ENCODE data around the gene CGB2.
"Not testable (repeated sequence)": the region's sequence is repeated elsewhere in the genome, so short reads cannot be mapped to it uniquely, and the experiment has no call there.

The CGB2 gene

GRCh38 chr19:49036815-49037214 is 5.1 kb downstream of the CGB2 start, which contains the start of gene CGB1:
Gene CGB1, minus strand, starts transcription at chr19:49036895. Its CDS starts 184 bp downstream, at chr19:49036711.
- TF ChIP-seq, protein P1, sequence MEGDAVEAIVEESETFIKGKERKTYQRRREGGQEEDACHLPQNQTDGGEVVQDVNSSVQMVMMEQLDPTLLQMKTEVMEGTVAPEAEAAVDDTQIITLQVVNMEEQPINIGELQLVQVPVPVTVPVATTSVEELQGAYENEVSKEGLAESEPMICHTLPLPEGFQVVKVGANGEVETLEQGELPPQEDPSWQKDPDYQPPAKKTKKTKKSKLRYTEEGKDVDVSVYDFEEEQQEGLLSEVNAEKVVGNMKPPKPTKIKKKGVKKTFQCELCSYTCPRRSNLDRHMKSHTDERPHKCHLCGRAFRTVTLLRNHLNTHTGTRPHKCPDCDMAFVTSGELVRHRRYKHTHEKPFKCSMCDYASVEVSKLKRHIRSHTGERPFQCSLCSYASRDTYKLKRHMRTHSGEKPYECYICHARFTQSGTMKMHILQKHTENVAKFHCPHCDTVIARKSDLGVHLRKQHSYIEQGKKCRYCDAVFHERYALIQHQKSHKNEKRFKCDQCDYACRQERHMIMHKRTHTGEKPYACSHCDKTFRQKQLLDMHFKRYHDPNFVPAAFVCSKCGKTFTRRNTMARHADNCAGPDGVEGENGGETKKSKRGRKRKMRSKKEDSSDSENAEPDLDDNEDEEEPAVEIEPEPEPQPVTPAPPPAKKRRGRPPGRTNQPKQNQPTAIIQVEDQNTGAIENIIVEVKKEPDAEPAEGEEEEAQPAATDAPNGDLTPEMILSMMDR (IDR thresholded peaks at IDR 0.05; ENCODE audit: insufficient read depth, low read length, poor library complexity, severe bottlenecking) = peak; percentile 53
- H3K36me3 ChIP-seq (ENCODE audit: control insufficient read depth, insufficient read depth, low read length); H3K27me3 ChIP-seq (replicated peaks; ENCODE audit: control insufficient read depth, insufficient read depth, low read length); DNase-seq (ENCODE audit: extremely low read depth, insufficient read length); H3K4me3 ChIP-seq (replicated peaks; ENCODE audit: low read depth, low read length): not testable (repeated sequence)

- H3K4me3 ChIP-seq (replicated peaks; ENCODE audit: low read depth, low read length); H3K36me3 ChIP-seq (ENCODE audit: control insufficient read depth, insufficient read depth, low read length); H3K27me3 ChIP-seq (replicated peaks; ENCODE audit: control insufficient read depth, insufficient read depth, low read length); DNase-seq (ENCODE audit: extremely low read depth, insufficient read length): not testable (repeated sequence)
These were observed 6.4 kb downstream of the CGB2 start for GRCh38 chr19:49038111-49038510.

GRCh38 chr19:49038557-49039276 is 7.0 kb downstream of the CGB2 start:
- H3K4me3 ChIP-seq (replicated peaks; ENCODE audit: low read depth, low read length); H3K36me3 ChIP-seq (ENCODE audit: control insufficient read depth, insufficient read depth, low read length); DNase-seq (ENCODE audit: extremely low read depth, insufficient read length); H3K27me3 ChIP-seq (replicated peaks; ENCODE audit: control insufficient read depth, insufficient read depth, low read length): not testable (repeated sequence)

DNA sequence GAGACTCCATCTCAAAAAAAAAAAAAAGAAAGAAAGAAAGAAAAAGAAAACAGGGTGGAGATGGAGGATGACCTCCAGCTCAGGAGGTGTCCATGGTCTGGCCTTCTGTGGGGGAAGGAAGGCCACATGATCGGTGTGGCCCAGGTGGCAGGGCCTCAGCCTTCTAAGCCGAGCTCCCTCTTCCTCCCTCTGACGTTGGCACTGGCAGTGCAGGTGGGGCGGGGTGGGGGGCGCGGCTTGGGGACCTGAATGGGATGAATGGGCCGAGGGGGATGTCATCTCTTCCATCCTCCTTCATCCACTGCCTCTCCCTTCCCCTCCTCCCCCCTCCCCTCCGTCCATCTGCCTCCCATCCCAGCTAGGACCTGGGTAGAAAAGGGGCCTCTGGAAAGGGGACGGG is 8.0 kb downstream of the CGB2 start:
- not testable (repeated sequence) for H3K36me3 ChIP-seq (ENCODE audit: control insufficient read depth, insufficient read depth, low read length); H3K27me3 ChIP-seq (replicated peaks; ENCODE audit: control insufficient read depth, insufficient read depth, low read length); H3K4me3 ChIP-seq (replicated peaks; ENCODE audit: low read depth, low read length); DNase-seq (ENCODE audit: extremely low read depth, insufficient read length)

GRCh38 chr19:49042177-49042576 is 10.5 kb downstream of the CGB2 start:
- H3K4me3 ChIP-seq (replicated peaks; ENCODE audit: low read depth, low read length) = no peak overlapping the region
- no peaks in the 10 kb centered on the region for H3K36me3 ChIP-seq (ENCODE audit: control insufficient read depth, insufficient read depth, low read length)
- DNase-seq (ENCODE audit: extremely low read depth, insufficient read length) = no peak
- TF ChIP-seq, protein P1 (IDR thresholded peaks at IDR 0.05; ENCODE audit: insufficient read depth, low read length, poor library complexity, severe bottlenecking) = no peak
- H3K27me3 ChIP-seq (replicated peaks; ENCODE audit: control insufficient read depth, insufficient read depth, low read length) = no peaks in the 10 kb centered on the region

DNA sequence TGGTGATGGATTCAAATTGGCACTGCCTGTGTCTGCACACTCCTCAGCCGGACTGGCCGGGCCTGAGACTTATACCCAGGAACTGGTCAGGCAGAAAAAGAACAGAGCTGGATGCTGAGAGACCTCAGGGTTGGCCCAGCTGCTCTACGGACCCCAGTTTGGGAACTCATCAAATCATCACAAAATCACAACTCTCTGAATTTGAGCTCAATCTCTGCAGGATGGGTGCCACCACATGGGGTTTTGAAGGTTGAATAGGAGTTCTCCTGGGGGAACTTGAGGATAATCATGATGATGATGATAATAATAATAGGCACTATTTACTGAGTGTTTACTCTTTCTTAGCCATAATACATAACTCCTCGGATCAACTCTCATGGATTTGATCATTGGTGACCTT is 11.0 kb downstream of the CGB2 start:
- not testable (repeated sequence) for H3K4me3 ChIP-seq (replicated peaks; ENCODE audit: low read depth, low read length)

DNA sequence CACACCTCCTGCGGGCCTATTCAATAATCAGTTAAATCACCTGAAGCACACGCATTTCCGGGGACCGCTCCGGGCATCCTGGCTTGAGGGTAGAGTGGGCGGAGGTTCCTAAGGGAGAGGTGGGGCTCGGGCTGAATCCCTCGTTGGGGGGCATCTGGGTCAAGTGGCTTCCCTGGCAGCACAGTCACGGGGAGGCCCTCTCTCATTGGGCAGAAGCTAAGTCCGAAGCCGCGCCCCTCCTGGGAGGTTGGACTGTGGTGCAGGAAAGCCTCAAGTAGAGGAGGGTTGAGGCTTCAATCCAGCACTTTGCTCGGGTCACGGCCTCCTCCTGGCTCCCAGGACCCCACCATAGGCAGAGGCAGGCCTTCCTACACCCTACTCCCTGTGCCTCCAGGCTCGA is 11.9 kb downstream of the CGB2 start, which contains the start of gene CGB5:
TSS of gene CGB5 (plus strand) at position 301 of the 400 bp plus-strand sequence. CDS start 362 bp downstream, outside the sequence.
- H3K36me3 ChIP-seq (ENCODE audit: control insufficient read depth, insufficient read depth, low read length); H3K4me3 ChIP-seq (replicated peaks; ENCODE audit: low read depth, low read length); H3K27me3 ChIP-seq (replicated peaks; ENCODE audit: control insufficient read depth, insufficient read depth, low read length); DNase-seq (ENCODE audit: extremely low read depth, insufficient read length): not testable (repeated sequence)

More for the DNA sequence above, 11.0 kb downstream of the CGB2 start:
- H3K36me3 ChIP-seq (ENCODE audit: control insufficient read depth, insufficient read depth, low read length); H3K27me3 ChIP-seq (replicated peaks; ENCODE audit: control insufficient read depth, insufficient read depth, low read length); DNase-seq (ENCODE audit: extremely low read depth, insufficient read length): not testable (repeated sequence)

DNA sequence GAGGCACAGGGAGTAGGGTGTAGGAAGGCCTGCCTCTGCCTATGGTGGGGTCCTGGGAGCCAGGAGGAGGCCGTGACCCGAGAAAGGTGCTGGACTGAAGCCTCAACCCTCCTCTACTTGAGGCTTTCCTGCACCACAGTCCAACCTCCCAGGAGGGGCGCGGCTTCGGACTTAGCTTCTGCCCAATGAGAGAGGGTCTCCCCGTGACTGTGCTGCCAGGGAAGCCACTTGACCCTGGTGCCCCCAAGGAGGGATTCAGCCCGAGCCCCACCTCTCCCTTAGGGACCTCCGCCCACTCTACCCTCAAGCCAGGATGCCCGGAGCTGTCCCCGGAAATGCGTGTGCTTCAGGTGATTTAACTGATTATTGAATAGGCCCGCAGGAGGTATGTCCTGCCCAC is 17.3 kb downstream of the CGB2 start, which contains the start of gene CGB8:
TSS of gene CGB8 (minus strand) at position 101 of the 400 bp plus-strand sequence. CDS start 372 bp downstream, outside the sequence.
- not testable (repeated sequence) for H3K4me3 ChIP-seq (replicated peaks; ENCODE audit: low read depth, low read length); H3K27me3 ChIP-seq (replicated peaks; ENCODE audit: control insufficient read depth, insufficient read depth, low read length); DNase-seq (ENCODE audit: extremely low read depth, insufficient read length); H3K36me3 ChIP-seq (ENCODE audit: control insufficient read depth, insufficient read depth, low read length)

- DNase-seq (ENCODE audit: extremely low read depth, insufficient read length); H3K4me3 ChIP-seq (replicated peaks; ENCODE audit: low read depth, low read length); H3K27me3 ChIP-seq (replicated peaks; ENCODE audit: control insufficient read depth, insufficient read depth, low read length); H3K36me3 ChIP-seq (ENCODE audit: control insufficient read depth, insufficient read depth, low read length): not testable (repeated sequence)
These were observed 18.1 kb downstream of the CGB2 start for GRCh38 chr19:49049834-49050233.

DNA sequence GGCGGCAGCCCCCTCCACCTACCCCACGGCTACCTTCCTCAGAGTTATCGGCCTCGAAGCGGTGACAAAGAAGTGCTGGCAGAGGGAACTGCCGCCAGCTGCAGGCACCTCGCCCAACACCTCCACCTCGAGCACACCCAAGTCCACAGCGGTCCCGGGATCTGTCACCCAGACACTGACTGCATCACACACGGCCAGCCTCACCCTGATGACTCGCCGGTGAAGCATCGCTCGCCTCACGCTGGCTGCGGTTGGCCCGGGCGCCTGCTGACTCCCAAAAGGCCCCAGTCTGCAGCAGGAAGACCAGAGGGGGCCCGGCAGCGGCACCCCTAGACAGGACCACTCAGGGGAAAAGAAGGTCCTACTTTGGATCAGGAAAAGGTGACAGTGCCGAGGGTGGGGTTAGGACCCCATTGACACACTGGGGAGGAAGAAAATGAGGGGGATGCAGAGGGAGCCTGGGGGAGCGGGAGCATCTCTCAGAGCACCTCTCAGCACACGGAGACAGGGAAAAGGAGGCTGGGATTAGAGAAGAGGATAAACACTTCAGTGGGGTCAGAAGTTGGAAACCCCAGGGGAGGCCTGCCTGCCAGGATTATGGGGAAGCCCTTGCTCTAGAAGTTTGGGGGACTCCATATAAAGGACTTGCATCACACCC is 18.8 kb downstream of the CGB2 start:
- not testable (repeated sequence) for H3K4me3 ChIP-seq (replicated peaks; ENCODE audit: low read depth, low read length); H3K27me3 ChIP-seq (replicated peaks; ENCODE audit: control insufficient read depth, insufficient read depth, low read length); H3K36me3 ChIP-seq (ENCODE audit: control insufficient read depth, insufficient read depth, low read length); DNase-seq (ENCODE audit: extremely low read depth, insufficient read length)

All from GM06990 (cell line).